IPS-11a (cell line): ENCODE measurements around the gene SFR1.
"Not testable (repeated sequence)": the region's sequence is repeated elsewhere in the genome, so short reads cannot be mapped to it uniquely, and the experiment has no call there.

Source experiments
- H3K4me3 ChIP-seq: one replicate; pipeline ENCODE4 v1.5.1; 2013; ENCODE audit warnings: low read depth, low read length, control low read depth

SFR1 gene

GRCh38 chr10:104155591-104155990 is 33.6 kb downstream of the SFR1 start:
- no peak overlapping the region for H3K4me3 ChIP-seq

GRCh38 chr10:104170610-104171254 is 48.8 kb downstream of the SFR1 start:
- H3K4me3 ChIP-seq = no peak overlapping the region

GRCh38 chr10:104174136-104174535 is 52.2 kb downstream of the SFR1 start:
- not testable (repeated sequence) for H3K4me3 ChIP-seq
